Parathyroid adenoma (tissue), 2 donors: ENCODE results near the gene PARP6.

Source experiments
- H2AFZ ChIP-seq: fragments of 300-600 bp; sonication (generic); one replicate; pipeline ENCODE4 v1.7.0; 2017; ENCODE audit warnings: antibody characterized with exemption, mild to moderate bottlenecking
- H3K27ac ChIP-seq: fragments of 300-600 bp; sonication (generic); one replicate; pipeline ENCODE4 v1.7.0; 2017
- H3K27me3 ChIP-seq: fragments of 300-600 bp; sonication (generic); one replicate; pipeline ENCODE4 v1.7.0; 2017; ENCODE audit warnings: low read length; ENCODE audit not compliant: control insufficient read depth, insufficient read depth
- H3K36me3 ChIP-seq: fragments of 300-600 bp; sonication (generic); one replicate; pipeline ENCODE4 v1.7.0; 2017; ENCODE audit warnings: low read length; ENCODE audit not compliant: control insufficient read depth, insufficient read depth
- H3K4me1 ChIP-seq: fragments of 300-600 bp; sonication (generic); one replicate; pipeline ENCODE4 v1.7.0; 2017; ENCODE audit warnings: control low read depth
- H3K4me2 ChIP-seq: fragments of 300-600 bp; sonication (generic); one replicate; pipeline ENCODE4 v1.7.0; 2017; ENCODE audit warnings: low read length
- H3K4me3 ChIP-seq: fragments of 300-600 bp; sonication (generic); one replicate; pipeline ENCODE4 v1.7.0; 2017; ENCODE audit warnings: low read depth, low read length
- H3K79me2 ChIP-seq: fragments of 300-600 bp; sonication (generic); one replicate; pipeline ENCODE4 v1.7.0; 2017; ENCODE audit warnings: control low read depth
- H3K9ac ChIP-seq: fragments of 300-600 bp; sonication (generic); one replicate; pipeline ENCODE4 v1.7.0; 2017; ENCODE audit warnings: mild to moderate bottlenecking
- H3K9me3 ChIP-seq: fragments of 300-600 bp; sonication (generic); one replicate; pipeline ENCODE4 v1.7.0; 2017; ENCODE audit warnings: low read length; ENCODE audit not compliant: control insufficient read depth
- TF ChIP-seq, protein P1 (sequence below): fragments of 300-600 bp; sonication (generic); IDR thresholded peaks from one replicate; pipeline ENCODE4 v1.7.0; 2017; ENCODE audit warnings: antibody characterized with exemption, mild to moderate bottlenecking
- donor health status: primary hyperparathyroidism.

Gene PARP6

DNA sequence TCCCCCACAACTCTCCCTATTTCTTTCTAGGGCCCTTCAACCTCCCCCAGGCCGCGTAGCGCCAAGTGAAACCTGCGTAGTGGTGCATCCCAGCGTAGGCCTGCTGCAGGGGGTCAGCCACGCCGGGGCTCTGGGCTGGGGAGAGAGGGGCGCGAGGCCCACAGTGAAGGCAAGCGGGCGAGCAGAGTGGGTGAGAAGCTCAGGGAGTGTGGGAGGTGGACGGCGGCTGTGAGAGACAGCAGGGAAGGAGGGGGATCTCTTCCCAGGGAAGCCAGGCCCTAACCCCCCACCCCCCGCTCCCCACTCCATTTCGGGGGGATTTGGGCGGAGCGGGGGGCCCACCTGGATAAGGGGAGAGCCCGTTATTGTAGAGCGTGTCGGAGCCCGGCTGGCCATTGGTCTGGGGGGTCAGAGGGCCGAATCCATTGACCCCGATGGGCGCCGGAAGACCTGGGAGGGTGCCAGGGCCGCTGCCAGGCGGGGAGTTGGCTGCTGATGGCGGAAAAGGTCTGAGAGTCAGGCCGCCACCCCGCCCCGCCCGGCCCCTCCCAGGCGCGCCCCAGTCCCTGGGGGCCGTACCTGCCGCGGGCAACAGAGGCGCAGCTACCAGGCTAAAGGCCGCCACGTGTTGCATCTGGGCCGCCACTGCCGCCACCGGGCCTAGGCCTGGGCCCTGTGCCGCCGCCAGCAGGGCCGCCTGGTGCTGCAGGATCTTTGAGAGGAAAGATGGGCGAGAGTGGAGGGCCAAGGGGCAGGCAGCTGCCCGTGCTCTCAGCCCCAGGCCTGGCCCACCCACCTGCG lies 16.6 kb upstream of the PARP6 start:
- Histone ChIP-seq H3K4me1 (no peaks in the 10 kb centered on the region), H3K36me3 (no peaks in the 10 kb centered on the region), H3K4me3 (no peak overlapping the region), H2AFZ (no peak overlapping the region), H3K9me3 (no peaks in the 10 kb centered on the region), H3K27ac (no peak overlapping the region), H3K79me2 (no peaks in the 10 kb centered on the region), H3K4me2 (no peak overlapping the region), H3K9ac (no peak overlapping the region), H3K27me3 (no peaks in the 10 kb centered on the region)
- TF ChIP-seq, protein P1, sequence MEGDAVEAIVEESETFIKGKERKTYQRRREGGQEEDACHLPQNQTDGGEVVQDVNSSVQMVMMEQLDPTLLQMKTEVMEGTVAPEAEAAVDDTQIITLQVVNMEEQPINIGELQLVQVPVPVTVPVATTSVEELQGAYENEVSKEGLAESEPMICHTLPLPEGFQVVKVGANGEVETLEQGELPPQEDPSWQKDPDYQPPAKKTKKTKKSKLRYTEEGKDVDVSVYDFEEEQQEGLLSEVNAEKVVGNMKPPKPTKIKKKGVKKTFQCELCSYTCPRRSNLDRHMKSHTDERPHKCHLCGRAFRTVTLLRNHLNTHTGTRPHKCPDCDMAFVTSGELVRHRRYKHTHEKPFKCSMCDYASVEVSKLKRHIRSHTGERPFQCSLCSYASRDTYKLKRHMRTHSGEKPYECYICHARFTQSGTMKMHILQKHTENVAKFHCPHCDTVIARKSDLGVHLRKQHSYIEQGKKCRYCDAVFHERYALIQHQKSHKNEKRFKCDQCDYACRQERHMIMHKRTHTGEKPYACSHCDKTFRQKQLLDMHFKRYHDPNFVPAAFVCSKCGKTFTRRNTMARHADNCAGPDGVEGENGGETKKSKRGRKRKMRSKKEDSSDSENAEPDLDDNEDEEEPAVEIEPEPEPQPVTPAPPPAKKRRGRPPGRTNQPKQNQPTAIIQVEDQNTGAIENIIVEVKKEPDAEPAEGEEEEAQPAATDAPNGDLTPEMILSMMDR: no peak

DNA sequence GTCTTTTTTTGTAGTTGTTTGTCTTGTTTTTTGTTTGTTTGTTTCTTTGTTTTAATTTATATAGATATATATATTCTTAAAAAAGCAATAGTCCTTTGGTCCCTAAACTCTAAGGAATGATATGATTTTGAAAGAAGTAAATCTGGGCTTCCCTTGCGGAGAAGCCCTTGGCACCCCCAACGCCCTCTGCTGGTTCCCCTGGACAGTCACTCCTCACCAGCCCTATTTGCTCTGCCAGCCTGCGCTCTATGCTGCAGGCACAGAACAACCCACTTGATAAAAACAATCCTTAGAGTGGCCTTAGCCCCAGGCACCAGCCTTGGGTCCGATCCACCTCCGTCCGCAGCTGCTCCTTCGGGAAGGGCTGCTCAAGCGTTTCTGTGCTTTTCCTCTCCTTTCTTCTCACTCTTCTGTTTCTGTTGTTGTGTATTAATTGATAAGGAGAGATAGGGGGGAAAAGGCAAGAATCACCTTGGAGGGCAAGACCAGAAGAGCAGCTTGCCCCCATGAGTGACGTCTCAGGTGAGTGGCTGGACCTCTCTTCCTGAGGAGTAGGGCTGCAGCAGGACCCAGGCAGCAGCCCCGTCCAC lies 13.7 kb upstream of the PARP6 start:
- Histone ChIP-seq H3K4me1 (no peaks in the 10 kb centered on the region), H3K4me2 (no peak overlapping the region), H3K4me3 (no peak overlapping the region), H3K9me3 (no peaks in the 10 kb centered on the region), H3K36me3 (no peaks in the 10 kb centered on the region), H3K27ac (no peak overlapping the region), H2AFZ (no peak overlapping the region), H3K79me2 (no peaks in the 10 kb centered on the region), H3K27me3 (no peaks in the 10 kb centered on the region), H3K9ac (no peak overlapping the region)
- TF ChIP-seq, protein P1: peak; percentile 21

DNA sequence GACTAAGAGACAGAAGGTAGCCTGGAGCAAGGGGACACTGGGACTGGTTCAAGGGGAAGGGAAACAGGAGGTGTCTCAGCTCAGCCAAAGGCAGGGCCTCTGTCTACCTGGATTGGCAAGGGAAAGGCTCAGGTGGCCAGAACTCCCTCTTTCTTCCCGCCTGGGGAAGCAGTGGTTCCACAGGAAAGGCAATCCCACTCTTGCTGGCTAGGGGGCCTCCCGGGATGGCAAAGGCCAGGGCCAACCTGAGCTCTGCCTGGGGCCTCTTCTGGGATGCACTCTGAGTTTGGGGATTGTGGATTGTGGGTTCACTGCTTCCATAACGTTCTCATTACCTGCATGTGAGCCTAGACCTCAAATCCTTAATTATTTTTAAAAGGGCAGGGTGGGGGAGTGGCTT lies 13.0 kb upstream of the PARP6 start:
- Histone ChIP-seq H3K27ac (no peak overlapping the region), H3K36me3 (no peaks in the 10 kb centered on the region), H3K79me2 (no peaks in the 10 kb centered on the region), H3K4me3 (no peak overlapping the region), H3K4me2 (no peak overlapping the region), H3K27me3 (no peaks in the 10 kb centered on the region), H2AFZ (no peak overlapping the region), H3K9me3 (no peaks in the 10 kb centered on the region), H3K4me1 (no peaks in the 10 kb centered on the region), H3K9ac (no peak overlapping the region)
- TF ChIP-seq, protein P1: no peak

DNA sequence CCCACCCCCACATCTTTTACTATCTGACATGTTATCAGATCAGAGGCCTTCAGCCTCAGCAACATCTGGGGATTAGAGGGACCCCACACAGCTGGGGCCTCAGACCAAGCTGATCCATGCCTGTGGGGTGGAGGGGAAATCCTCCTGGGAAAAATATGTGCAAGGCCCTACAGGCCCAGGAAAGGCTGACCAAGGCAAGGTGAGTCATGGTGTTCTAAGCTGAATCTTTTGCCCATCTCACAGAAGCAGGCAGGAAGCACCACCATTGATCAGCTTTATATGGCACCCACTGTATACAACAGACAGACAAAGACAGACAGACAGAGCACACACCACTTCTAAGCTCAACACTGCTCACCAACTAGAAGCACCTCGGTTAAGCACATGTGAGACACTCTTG lies 12.4 kb upstream of the PARP6 start:
- Histone ChIP-seq H3K4me3 (no peak overlapping the region), H2AFZ (no peak overlapping the region)
- TF ChIP-seq, protein P1: no peak

DNA sequence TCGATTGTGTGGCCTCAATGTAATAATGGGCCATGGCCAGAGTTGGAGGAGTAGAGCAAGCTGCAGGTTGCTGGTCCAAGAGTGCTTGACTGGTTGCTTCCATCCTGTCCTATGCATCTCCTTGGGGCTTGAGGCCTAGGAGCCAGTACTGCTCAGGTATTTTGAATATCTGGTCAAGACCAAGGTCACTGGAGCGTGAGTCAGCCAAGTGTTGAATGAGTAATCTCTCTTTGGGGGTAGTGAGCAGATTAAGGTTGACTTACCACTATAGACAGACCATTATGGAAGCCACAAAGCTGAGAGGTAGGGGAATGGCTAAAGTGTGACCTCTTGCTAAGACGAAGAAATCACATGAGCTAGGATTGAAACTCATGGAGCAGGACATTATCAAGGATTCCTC lies 9.4 kb upstream of the PARP6 start:
- Histone ChIP-seq H3K9me3 (no peaks in the 10 kb centered on the region), H3K4me1 (no peaks in the 10 kb centered on the region), H2AFZ (no peak overlapping the region), H3K4me3 (no peak overlapping the region), H3K9ac (no peak overlapping the region), H3K36me3 (no peaks in the 10 kb centered on the region), H3K4me2 (no peak overlapping the region), H3K27ac (no peak overlapping the region), H3K27me3 (no peaks in the 10 kb centered on the region), H3K79me2 (no peaks in the 10 kb centered on the region)
- TF ChIP-seq, protein P1: no peak

More for the DNA sequence above, 12.4 kb upstream of the PARP6 start:
- H3K36me3 ChIP-seq: no peaks in the 10 kb centered on the region
- no peaks in the 10 kb centered on the region for H3K79me2 ChIP-seq
- no peak overlapping the region for H3K4me2 ChIP-seq
- no peak overlapping the region for H3K27ac ChIP-seq
- H3K9ac ChIP-seq: no peak overlapping the region
- H3K4me1 ChIP-seq: no peaks in the 10 kb centered on the region
- no peaks in the 10 kb centered on the region for H3K9me3 ChIP-seq
- no peaks in the 10 kb centered on the region for H3K27me3 ChIP-seq
